ENCODE measurements around the gene JCAD. TPM values are rescaled to one million over a fixed set of nuclear protein-coding genes. Genes with fewer than 3 reads are reported as not detected.

Gene JCAD
- total and polyA plus RNA-seq, 9 of the 15 experiments (the other 6 are each of a cell fraction or from before 2014, with no cell fraction given) = not detected

DNA sequence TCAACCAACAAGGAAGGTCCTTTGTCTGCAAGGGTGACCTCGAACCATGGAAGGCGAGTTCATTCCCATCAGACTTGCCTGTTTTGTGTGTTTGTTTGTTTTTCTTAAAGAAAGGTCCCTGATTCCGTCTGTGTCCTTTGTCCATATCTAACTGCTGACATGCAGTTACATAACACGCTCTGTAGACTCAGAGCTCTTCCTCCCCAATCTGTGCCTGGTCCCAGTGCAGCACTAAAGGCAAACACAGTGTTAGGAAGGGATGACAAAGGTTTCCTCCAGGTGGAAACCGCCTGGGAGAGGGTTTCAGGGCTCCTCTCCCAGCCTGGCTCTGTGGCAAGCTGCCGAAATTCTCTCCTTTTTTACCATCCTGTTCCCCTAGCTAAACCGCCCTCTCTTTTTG is 13.4 kb downstream of the JCAD start:
- BruUV-seq (replicated peaks) = no TSS peak
- Histone ChIP-seq H3K9me3 (replicated peaks; ENCODE audit: control insufficient read depth, insufficient read depth, low read depth, low read length) (no peaks in the 10 kb centered on the region), H3K27ac (ENCODE audit: extremely low read depth, low read depth, low read length) (no peak overlapping the region), H2AFZ (ENCODE audit: low read depth, low read length) (no peak overlapping the region), H3K4me2 (ENCODE audit: insufficient read depth, low read length) (no peak overlapping the region), H4K20me1 (replicated peaks; ENCODE audit: control insufficient read depth, insufficient read depth, low read length) (no peaks in the 10 kb centered on the region), H3K4me3 (no peak overlapping the region), H3K9ac (ENCODE audit: insufficient read depth in 1 of 2, low read depth in 2 of 2, low read length in 2 of 2) (no peak overlapping the region), H3K27me3 (ENCODE audit: control insufficient read depth in 2 of 2, insufficient read depth in 2 of 2, low read length in 2 of 2) (peaks cover 16 to 46% of the 10 kb centered on the region in 2 experiments), H3K36me3 (ENCODE audit: control insufficient read depth, insufficient read depth, low read length) (no peaks in the 10 kb centered on the region), H3K4me1 (replicated peaks in 1 of 2; ENCODE audit: control insufficient read depth in 2 of 2, insufficient read depth in 2 of 2, low read length in 2 of 2) (peaks cover 0 to 4% of the 10 kb centered on the region in 2 experiments; a peak in 1 of 5 replicates), H3K79me2 (ENCODE audit: control insufficient read depth, insufficient read depth, low read length) (no peaks in the 10 kb centered on the region), H3K9me1 (ENCODE audit: control insufficient read depth, insufficient read depth, low read length) (peaks cover 2% of the 10 kb centered on the region)
- intact Hi-C loops (cut with micrococcal nuclease) = no loop called here
- DNase-seq (ENCODE audit: extremely low read depth in 1 of 4, low spot score in 3 of 4) (no peak), ATAC-seq (no peak), FAIRE-seq (no peak)
- CTCF ChIA-PET (ENCODE audit: low intra/inter-chr PET ratio) = no interaction called here
- in situ Hi-C loops (cut with MboI) = no loop called here
- POLR2A ChIA-PET = interaction anchor here (0.5 kb wide), 1 partner anchor 14 kb away, joined by 3 read pairs; no protein-coding TSS in a partner anchor
- 0% methylated on average over 7 of the region's 7 CpGs for WGBS (ENCODE audit: insufficient coverage, low coverage, missing lambda C conversion rate)
- TF ChIP-seq SRSF9 (IDR thresholded peaks at IDR 0.05; ENCODE audit: borderline replicate concordance, low read depth, low read length) = no peak
- TF ChIP-seq, protein P1, sequence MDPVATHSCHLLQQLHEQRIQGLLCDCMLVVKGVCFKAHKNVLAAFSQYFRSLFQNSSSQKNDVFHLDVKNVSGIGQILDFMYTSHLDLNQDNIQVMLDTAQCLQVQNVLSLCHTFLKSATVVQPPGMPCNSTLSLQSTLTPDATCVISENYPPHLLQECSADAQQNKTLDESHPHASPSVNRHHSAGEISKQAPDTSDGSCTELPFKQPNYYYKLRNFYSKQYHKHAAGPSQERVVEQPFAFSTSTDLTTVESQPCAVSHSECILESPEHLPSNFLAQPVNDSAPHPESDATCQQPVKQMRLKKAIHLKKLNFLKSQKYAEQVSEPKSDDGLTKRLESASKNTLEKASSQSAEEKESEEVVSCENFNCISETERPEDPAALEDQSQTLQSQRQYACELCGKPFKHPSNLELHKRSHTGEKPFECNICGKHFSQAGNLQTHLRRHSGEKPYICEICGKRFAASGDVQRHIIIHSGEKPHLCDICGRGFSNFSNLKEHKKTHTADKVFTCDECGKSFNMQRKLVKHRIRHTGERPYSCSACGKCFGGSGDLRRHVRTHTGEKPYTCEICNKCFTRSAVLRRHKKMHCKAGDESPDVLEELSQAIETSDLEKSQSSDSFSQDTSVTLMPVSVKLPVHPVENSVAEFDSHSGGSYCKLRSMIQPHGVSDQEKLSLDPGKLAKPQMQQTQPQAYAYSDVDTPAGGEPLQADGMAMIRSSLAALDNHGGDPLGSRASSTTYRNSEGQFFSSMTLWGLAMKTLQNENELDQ (CRISPR knock-in tag; IDR thresholded peaks at IDR 0.05; ENCODE audit: borderline replicate concordance) = no peak
- no peak for TF ChIP-seq KAT2B (IDR thresholded peaks at IDR 0.05; ENCODE audit: low read depth, low read length)
- no peak for TF ChIP-seq SETDB1 (IDR thresholded peaks at IDR 0.05; ENCODE audit: low read length)
- no peak for TF ChIP-seq HSF4 (CRISPR knock-in tag; IDR thresholded peaks at IDR 0.05; ENCODE audit: borderline replicate concordance)
- no peak for TF ChIP-seq RCOR1 (IDR thresholded peaks at IDR 0.05; ENCODE audit: borderline replicate concordance in 1 of 2, low read depth in 2 of 2, low read length in 2 of 2)
- no peak for TF ChIP-seq SIRT6 (IDR thresholded peaks at IDR 0.05; ENCODE audit: low read depth, low read length)
- TF ChIP-seq, protein P2, sequence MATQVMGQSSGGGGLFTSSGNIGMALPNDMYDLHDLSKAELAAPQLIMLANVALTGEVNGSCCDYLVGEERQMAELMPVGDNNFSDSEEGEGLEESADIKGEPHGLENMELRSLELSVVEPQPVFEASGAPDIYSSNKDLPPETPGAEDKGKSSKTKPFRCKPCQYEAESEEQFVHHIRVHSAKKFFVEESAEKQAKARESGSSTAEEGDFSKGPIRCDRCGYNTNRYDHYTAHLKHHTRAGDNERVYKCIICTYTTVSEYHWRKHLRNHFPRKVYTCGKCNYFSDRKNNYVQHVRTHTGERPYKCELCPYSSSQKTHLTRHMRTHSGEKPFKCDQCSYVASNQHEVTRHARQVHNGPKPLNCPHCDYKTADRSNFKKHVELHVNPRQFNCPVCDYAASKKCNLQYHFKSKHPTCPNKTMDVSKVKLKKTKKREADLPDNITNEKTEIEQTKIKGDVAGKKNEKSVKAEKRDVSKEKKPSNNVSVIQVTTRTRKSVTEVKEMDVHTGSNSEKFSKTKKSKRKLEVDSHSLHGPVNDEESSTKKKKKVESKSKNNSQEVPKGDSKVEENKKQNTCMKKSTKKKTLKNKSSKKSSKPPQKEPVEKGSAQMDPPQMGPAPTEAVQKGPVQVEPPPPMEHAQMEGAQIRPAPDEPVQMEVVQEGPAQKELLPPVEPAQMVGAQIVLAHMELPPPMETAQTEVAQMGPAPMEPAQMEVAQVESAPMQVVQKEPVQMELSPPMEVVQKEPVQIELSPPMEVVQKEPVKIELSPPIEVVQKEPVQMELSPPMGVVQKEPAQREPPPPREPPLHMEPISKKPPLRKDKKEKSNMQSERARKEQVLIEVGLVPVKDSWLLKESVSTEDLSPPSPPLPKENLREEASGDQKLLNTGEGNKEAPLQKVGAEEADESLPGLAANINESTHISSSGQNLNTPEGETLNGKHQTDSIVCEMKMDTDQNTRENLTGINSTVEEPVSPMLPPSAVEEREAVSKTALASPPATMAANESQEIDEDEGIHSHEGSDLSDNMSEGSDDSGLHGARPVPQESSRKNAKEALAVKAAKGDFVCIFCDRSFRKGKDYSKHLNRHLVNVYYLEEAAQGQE (IDR thresholded peaks at IDR 0.05; ENCODE audit: borderline replicate concordance) = no peak
- TF ChIP-seq, protein P2 (CRISPR knock-in tag; IDR thresholded peaks at IDR 0.05; ENCODE audit: low read depth) = no peak
- no peak for TF ChIP-seq PTTG1 (tag; IDR thresholded peaks at IDR 0.05; ENCODE audit: low read depth)
- TF ChIP-seq ZNF274 (IDR thresholded peaks at IDR 0.05; ENCODE audit: borderline replicate concordance, low read depth, low read length) = no peak
- no peak for TF ChIP-seq CC2D1A (IDR thresholded peaks at IDR 0.05)
- TF ChIP-seq SNIP1 (IDR thresholded peaks at IDR 0.05; ENCODE audit: low read depth) = no peak
- no peak for TF ChIP-seq RNF2 (IDR thresholded peaks at IDR 0.05)
- TF ChIP-seq RB1 (IDR thresholded peaks at IDR 0.05; ENCODE audit: low read depth) = no peak

All from K562 (cell line).